Mammary microvascular endothelial cell (primary cell): ENCODE measurements around the gene THBS1. TPM values are rescaled to one million over a fixed set of nuclear protein-coding genes. Genes with fewer than 3 reads are reported as not detected.

ENCODE experiments used
- total RNA-seq: library from RNA; depleted of rRNA; stranded (reverse); fragments of >200 nt; gene quantifications from 2 replicates; pipeline ENCODE4 v1.2.3, GENCODE V29; 2015

THBS1 gene
- total RNA-seq, result 2,126 and 2,310 TPM in 2 replicates

GRCh38 chr15:39580485-39581241 lies at the start of gene THBS1:
TSS of gene THBS1 (plus strand) at chr15:39581079. CDS start at chr15:39581858, 779 bp downstream.

Other genes starting within 250 kb of the THBS1 start
- gene FSIP1, start 201.8 kb downstream of the THBS1 start, total RNA-seq, result 0.30 and 0.47 TPM in 2 replicates